CD4-positive, alpha-beta T cell treated with Interleukin-4 for 1 hour (primary cell): Measurements from ENCODE around the gene KIRREL3.

Source experiments
- DNase-seq, 2 donors: peaks; one replicate each; pipeline ENCODE4 v3.0.0-alpha.2; 2020 to 2022

Gene KIRREL3

DNA sequence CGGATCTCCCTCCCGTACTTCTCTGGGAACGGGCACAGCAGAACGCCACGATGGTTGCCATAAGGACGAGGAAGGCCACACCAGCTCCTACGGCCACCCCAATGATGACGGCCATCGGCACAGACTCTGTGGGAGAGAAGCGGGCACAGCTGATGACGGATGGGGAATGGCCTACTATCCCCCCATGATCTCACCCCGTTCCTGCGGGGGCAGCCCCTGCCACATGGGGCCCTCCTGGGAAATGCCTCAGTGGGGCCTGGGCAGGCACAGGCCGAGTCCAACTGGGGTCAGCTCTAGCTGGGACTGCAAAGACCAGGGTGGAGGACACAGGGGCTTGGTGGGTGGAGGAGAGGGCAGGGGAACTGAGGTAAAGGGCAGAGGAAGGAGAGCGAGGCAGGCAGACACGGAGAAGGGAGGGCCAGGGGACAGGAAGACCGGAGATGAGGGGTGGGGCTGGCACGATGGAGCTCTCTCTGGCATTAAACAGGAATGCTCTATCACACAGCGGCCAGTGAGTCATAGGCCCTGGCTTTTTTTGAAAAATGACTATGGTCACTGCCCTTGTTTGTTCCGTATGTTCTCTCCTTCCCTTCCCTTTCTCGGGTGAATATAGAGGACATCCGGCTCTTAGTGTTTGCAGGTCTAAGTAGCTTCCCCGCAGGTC, 569.0 kb downstream of the KIRREL3 start:
- DNase-seq = no peak

DNA sequence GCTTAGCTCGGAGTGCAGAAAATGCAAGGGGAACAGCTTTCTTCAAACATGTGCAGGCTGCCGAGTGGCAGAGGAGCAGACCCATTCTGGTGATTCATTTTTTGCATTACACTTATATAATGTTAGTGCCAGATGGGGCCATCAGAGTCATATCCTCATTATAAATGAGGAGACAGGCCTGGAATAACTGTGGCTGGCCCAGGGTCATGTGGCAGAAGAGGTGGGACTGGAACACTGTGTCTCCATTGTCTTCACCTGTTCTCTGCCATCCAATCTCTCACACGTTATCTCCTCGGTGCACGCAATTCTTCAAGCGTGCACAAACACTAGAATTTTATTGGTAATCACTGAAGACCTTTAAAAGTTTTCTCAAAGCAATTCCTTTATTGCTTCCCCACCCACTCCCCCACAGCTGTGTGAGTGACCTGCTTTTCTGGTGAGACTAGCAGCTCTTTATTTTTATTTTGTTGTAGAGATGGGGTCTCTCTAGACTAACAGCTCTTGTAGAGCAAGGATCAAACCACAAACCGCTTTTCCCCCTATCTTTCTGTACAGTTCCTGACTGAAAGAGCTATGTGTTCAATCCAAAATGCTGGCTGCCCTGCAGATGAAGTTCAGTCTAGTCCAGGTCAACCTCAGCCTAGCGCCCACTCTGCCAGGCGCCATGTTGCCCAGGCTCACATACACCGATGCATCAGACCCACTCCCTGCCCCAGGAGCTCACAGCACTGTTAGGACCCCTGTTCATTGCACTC, 569.8 kb downstream of the KIRREL3 start:
- DNase-seq = no peak

DNA sequence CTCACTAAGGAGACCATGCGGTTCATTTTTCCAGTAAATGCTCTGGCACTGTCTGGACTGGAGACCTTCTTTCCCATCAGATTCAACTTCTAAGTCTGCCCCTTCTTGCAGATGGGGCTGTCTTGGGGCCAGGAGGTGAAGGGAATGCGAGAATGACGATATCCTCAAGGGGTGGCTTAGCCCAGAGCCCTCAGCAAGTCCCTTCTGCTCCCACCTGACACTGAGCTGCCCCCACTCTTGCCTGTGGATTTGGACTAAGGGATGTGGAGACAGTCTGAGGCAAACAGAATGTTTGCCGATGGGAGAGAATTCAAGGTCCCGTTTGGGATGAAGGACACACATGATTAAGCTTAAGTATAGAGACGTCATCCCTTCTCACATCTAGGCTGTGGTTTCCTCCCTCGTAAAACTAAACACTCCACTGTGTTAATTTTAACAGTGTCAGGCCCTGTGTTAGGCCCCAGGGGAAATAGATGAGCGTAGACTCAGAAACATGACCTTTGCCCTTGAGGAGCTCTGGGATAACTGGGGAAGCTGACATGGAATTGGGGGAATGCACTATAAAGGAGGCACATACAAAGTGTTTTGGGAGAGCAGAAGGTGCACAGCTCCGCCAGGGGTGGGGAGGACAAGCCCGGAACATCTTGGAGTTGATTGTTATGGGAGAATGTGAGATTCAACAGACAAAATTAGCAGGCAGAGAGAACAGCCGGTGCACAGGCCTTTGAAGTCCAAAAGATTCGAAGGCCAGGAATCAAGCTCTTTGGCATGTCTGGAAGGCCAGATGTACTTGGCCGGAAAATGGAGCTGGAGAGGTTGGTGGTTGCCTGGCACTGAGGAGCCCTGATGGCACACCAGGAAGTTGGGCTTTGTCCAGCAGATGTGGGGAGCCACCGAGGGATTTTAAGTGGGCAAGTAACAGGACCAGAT, 573.5 kb downstream of the KIRREL3 start:
- DNase-seq = no peak

DNA sequence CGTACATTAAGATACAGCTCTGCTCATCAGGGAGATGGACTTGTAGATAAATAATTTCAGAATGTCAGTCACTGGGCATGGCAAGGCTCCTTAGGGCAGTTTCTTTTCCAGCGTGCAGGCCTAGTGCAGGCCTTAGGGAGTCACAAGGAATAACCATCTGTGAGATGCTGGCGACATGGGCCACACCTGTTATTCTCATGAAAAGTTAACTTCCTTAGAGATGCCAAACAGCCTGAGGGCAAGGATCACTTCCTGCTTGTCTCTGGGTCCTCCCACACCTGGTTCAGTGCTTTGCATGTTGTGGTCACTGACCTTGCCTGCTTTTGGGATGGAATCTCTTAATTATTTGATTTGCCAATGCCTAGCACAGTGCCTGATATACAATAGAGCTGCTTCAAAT, 574.5 kb downstream of the KIRREL3 start:
- DNase-seq = no peak

DNA sequence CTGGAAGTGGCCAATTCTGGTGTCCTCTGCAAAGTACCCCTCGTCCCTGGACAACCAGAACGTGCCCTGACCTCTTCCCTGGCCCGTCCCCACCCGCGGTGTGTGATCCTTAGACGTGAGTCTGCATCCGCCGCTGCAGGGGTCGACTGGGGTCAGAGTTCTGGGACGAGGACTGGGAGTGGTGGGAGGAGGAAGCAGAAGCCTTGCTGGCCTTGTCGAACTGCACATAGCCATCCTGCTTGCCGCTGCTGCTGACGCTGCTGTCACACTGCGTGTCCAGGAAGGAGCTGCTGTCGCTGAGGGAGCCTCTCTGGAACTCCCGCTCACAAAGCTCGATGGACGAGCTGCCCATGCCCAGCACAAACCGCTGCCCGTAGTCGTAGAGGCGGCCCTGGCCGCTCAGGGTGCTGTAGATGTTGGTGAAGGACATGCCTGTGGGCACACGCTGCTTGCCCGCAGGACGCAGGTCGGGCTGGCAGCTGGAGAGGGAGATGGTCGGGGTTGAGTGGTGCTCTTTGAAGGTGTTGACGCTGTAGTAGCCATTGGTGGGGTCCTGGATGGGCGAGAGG, 576.0 kb downstream of the KIRREL3 start:
- DNase-seq = no peak

DNA sequence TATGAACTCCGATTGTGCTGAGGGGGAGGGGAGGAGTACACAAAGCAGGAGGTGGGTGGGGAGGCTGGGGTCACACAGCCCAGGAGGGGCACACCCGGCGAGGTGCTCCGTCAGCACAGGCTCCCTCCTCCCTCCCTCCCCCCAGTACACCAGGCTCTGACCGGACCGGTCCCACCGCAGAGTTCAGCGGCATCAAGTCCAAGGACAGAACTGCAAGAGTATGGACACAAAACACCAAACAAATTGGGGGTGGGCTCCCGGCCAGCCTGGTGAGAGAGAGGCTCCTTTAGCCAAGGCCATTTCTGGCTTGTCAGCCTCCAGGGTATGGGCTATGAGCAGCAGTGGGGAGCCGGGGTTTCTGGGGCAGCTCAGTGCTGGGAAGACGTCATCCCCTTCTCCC, 576.8 kb downstream of the KIRREL3 start:
- DNase-seq = no peak

DNA sequence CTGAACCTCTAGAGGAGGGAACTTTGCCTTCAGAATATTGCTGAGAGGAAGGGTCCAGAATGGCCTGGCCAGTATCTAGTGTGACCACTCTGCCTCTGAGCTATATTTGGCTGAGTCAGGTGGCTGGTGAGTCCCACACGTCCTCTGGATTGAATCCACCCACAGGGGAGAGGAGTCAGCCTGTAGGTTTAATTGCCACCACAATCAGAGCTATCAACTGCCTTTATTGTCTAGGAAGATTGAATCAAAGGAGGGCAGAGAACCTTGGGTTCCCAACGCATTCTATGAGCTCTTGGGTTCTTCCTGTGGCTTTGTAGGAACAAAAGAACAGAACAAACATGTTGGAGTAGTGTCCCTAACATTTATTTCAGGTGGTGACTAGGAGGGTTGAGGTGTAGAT, 577.4 kb downstream of the KIRREL3 start:
- no peak for DNase-seq

DNA sequence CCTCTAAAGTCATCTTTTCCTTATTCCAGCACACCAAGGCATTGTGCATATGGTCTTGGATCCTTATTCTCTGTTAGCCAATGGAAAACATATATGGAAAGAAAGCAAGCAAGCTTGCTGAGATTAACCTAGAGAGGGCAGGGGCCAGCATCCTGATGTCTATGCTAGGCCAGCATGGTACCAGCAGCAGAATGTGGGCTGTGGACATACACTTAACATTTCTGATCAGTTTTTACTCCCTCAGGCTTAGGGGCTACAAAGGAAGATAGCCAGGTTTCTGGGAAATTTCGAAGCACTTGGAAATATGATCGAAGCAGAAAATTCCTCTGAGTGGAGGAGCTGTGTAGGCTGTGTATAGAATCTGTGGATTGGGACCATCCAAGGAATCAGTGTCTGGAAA, 578.1 kb downstream of the KIRREL3 start:
- no peak for DNase-seq

DNA sequence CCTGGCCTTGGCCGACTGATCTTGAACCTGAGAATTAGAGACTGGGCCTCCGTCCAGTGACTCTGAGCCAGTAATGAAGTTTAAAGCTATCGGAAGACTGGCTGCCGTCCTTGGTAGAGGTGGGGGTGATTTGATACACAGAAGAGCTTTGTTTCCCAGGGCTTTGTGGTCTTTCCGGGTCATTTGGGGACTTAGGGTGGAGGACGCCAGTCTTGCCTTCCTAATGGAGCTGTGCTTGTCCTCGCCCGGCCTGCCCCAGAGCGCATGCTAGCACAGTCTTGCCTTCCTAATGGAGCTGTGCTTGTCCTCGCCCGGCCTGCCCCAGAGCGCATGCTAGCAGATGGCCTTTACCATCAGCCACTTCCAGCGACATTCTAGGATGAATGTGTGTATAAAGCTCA, 579.3 kb downstream of the KIRREL3 start:
- no peak for DNase-seq

DNA sequence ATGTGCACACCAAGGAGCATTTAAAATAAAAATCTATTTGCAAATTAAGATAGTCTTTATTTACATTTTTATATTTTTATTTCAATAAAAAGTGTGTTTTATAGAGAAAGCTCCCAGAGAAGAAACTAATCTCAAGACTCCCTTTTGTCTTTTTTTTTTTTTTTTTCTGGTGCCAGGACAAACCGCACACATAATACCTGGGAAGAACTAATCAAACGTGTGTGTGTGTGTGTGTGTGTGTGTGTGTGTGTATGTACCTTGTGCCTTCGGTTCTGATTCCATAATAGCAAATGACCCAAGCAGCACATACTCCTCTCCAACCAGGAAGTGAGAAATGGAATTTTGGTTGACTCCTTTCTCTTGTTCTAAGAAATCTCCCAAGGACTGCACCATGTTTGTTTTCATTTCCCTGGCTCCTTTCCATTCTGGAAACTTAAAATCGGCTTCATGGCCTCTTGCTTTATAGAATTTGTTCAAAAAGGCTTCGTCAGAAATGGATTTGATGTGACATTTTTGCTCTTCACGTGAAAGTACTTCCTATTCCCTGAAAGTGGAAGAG, 579.8 kb downstream of the KIRREL3 start:
- DNase-seq = no peak

DNA sequence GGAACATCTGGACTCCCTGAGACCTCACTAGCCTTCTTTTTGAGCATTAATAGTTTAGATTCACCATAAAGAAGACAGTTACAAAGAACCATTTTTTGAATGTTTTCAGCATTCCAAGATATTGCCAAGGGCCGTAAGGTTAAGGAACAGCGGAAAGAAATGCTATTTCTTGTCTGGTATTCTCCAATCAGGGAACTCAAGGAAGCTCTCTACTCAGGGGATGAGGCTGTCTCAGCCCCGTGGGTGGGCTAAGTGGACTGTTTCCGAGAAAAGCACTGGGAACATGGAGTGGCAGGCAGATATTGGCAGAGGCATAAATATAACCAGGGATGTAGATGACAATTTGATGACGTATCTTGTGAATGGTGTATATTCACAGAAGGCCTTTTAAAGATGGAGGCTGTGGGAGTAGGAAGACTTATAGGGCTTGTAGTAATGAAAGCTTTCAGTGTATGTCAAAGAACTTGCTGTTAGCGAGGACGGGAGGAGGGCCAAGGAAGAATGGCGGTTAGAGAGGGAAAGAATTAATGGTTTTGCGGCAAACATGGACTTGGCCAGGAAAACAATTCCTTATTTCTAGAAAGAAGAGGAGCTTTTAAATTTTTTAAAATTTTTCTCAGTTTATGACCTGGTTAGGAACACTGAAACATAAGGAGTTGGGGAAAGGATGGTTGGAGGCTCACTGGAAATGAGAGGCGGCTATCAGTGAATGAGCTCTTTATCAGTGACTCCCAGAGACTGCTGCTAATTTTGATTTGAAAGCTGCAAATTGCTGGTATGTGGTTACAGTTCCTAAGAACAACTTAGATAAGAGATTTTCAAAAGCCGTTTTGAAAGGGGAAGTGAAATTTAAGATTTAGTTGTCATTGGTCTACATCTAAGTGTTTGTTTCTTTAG, 580.5 kb downstream of the KIRREL3 start:
- DNase-seq = no peak

DNA sequence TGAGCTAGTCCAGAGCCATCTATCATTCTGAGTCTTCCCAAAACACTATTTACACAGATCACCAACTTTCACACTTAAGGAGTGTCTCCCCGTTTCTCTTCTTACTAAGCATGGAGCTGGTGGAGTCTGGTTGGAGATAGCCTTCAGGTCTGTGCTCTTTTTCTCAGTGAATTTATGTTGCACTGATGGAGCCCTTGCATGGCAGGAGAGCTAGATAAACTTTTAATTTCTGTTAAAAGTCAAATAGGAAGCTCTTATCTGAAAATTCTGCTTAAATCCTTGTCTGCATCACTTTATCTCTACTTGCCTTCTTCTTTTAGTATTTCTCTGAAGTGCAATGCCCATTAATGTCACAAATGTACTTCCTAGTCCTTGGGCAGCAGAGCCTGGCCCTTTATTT, 581.7 kb downstream of the KIRREL3 start:
- DNase-seq = no peak

DNA sequence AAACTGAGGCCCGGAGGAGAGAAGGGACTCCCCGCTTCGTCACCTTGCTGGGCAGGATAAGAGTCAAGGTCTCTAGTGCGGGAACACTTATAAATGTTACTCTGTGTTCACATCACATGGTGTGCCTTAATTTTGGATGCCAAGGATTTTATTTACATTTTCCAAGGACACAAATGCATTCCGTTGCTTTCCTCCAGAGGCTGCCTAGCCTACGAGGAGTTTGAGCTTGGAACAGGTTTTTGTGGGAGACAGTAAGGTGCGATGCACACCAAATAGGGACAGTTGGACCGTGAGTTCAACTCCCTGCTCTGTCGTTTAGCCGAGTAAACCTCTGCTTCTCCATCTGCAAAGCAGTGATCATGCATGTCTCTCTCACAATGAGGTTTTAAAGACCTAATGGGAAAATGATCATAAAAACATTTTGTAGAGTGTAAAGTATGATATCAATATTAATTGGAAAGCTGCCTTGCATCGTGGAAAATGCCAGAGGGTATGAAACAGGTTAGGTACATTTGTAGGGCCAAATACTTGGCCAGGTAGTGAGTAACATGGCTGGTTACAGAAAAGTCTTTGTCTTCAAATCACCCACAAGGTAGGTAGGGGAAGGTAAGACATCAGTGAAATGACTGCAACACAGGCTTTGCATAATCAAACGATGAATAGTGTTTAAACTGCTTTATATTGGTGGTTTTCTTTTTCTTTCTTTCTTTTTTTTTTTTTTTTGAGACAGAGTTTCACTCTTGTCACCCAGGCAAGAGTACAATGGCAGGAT, 583.3 kb downstream of the KIRREL3 start:
- DNase-seq = no peak

DNA sequence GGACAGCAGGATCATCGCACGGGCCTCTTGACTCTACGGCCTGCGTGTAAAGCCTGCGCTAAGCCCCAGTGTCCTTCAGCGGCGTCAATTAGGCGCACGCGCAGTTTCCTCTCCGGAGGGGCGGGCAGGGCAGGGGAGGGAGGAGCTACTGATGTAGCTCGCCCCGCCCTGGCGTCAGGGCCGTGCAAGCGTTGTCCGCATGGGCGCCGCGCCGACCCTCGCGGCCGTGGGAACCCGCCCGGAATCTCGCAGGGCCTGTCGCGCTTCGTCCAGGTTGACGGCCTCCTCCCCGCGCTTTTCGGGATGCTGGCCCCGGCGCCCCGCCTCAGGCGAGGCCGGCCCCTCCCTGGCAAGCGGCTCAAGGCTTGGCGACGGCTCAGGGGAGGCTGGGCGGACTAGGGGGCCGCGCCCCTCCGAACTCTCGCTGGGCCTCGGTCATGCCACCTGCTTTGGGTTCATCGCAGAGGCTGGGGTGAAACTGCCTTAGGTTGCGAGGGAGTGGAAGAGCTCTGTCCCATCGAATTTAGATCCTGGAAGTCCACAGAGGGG, 584.0 kb downstream of the KIRREL3 start:
- peak; percentile 72 to 81 for DNase-seq

DNA sequence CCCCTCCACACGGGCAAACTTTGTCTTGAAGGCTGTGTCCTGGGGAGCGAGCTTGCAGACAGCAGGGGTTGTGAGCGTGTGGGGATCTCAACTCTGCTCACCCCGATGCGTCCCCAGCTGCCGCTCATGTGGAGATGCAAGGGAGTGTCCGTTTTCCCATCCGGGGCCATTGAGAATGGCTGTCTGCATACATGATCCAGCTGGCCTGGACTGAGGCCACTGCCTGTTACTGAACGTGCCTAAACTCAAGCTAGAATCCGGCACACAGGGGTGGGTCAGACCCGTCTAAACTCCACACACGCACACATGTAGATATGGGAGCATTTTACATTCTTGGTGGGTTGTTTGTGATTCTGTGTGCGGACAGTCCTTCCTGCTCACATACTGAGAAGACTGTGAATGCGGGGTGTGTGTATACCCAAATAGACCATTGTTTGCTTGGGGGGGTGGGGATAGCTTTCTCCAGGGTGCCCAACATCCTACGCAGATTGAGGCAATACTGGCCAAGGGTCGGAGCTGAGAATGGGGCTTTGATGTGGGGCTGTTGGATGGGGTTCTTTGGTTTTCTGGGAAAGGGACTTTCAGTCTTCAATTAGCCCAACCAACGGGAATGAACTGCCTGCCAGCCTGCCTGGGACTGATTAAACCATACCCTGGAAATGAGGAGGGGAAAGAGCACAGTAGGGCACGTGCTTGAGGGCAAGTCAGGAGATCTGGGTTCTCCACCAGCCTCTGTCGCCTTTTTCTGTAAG, 584.7 kb downstream of the KIRREL3 start:
- no peak for DNase-seq

DNA sequence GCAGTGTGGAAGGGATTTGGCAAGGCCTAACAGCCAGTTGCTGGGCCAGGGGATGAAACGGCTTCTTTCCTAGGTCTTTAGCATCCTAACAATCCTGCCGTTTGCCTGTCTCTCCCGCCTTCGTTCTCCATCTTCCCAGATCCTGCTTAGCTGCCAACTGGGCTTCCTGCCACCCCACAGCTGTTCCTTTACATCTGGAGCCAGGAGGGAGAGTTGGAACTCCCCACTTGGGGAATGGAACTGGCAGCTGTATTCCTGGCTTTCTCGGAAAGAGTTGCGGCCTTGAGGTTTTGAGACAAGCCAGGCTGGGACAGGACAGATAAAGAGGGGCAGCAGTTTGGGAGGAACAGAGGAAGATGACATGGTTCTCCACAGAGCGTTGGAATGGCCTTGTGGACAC, 585.4 kb downstream of the KIRREL3 start:
- no peak for DNase-seq

DNA sequence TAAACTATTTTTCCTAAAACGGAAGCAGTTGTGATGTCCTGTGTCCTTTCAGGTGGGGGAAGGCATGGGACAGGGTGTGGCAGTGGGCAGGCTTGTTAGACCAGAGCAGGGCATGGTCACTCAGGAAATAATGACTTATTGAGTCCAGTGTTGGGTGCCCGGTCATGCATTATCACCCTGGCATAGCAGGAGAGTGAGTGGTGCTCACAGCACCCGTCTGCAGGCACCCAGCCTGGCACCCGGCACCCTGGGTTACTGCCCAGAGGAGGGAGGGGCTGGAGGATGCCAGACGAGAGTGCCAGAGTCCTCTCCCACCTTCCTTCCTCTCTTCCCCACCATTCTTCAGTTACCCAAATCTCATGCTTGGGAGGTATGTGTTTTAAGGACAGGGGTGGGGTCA, 586.0 kb downstream of the KIRREL3 start:
- DNase-seq = no peak

DNA sequence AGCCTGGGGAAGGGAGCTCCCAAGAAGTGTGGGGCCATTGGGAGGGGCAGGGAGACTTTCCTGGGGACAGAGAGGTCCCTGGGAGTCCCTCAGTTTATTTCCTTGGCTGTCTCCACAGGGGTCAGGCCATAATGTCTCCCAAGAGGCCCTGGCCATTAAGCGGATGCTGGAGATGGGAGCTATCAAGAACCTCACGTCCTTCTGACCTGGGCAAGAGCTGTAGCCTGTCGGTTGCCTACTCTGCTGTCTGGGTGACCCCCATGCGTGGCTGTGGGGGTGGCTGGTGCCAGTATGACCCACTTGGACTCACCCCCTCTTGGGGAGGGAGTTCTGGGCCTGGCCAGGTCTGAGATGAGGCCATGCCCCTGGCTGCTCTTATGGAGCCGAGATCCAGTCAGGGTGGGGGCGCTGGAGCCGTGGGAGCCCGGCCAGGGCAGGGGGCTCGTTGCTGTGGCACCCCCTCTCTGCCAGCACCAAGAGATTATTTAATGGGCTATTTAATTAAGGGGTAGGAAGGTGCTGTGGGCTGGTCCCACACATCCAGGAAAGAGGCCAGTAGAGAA, 586.6 kb downstream of the KIRREL3 start:
- DNase-seq = no peak

DNA sequence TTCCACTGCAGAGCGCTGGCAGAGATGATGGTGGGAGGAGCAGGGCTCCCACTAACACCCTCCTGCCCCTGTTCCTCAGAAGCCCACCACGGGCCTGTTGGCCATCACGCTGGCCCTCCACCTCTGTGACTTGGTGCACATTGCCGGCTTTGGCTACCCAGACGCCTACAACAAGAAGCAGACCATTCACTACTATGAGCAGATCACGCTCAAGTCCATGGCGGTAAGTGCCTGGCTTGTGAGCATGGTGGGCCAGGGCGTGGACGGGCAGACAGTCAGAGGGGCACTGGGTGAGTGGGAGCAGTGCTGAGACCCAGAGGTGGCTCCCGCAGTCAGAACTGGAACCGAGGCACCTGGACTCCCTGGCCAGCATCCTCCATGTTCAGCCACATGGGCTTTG, 587.1 kb downstream of the KIRREL3 start:
- no peak for DNase-seq

DNA sequence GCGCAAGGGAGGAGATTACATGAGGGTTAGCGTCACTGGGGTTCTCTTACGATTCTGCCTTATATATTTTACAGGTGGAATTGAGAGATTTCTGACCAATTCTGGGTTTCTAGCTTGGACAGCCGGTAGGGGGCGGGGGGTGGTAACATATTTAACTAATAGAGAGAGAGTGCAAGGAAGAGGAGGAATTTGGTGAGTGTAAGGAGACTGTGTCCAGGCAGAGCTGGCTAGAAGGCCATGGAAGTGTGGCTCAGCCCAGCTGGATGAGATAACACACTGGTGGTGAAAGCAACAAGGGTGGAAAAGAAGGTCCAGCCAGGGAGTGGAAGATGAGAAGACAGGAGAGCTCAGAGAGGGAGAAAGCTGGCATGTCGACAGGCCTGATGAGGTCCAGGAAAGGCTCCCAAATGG, 588.6 kb downstream of the KIRREL3 start:
- no peak for DNase-seq
